AG04450 (cell line): Measurements from ENCODE around the gene TNFAIP6. TPM values are rescaled to one million over a fixed set of nuclear protein-coding genes. Genes with fewer than 3 reads are reported as not detected.

Experiments used
- CTCF ChIA-PET: fragments of 300-600, 350-600 bp; formaldehyde crosslinking; extraction: SDS; loops from one replicate; lab custom pipeline; 2022; ENCODE audit warnings: antibody characterized with exemption, inconsistent platforms; lab: Charles Lee
- POLR2A ChIA-PET: fragments of 350-600 bp; formaldehyde crosslinking; extraction: SDS; loops from one replicate; lab custom pipeline; 2021; ENCODE audit warnings: antibody characterized with exemption, inconsistent platforms; lab: Yijun Ruan, JAX
- DNase-seq: peaks from one replicate; pipeline ENCODE4 v3.0.0-alpha.2; 2011; ENCODE audit warnings: low read depth, low spot score
- H3K27ac ChIP-seq: one replicate; pipeline ENCODE4 v1.5.1; 2012; ENCODE audit warnings: low read depth, low read length, control low read depth
- H3K27me3 ChIP-seq: one replicate; pipeline ENCODE4 v1.6.0; 2012; ENCODE audit warnings: low read length; ENCODE audit not compliant: control insufficient read depth, insufficient read depth
- H3K4me3 ChIP-seq: 2 replicates; pipeline ENCODE4 v1.5.1; 2011; ENCODE audit warnings: mild to moderate bottlenecking, low read depth, low read length, control low read depth
- H3K9me3 ChIP-seq: 2 replicates; pipeline ENCODE4 v1.5.1; 2012; ENCODE audit warnings: low read length; ENCODE audit not compliant: control insufficient read depth, insufficient read depth
- polyA plus RNA-seq: library from polyadenylated mRNA; depleted of rRNA; stranded (reverse); fragments of >200 nt; gene quantifications from 2 replicates; pipeline ENCODE4 v1.2.3, GENCODE V29; 2011
- TF ChIP-seq, protein P1 (sequence below): IDR thresholded peaks from 2 replicates; pipeline ENCODE4 v1.5.1; 2011; ENCODE audit warnings: low read depth, low read length, control low read depth, inconsistent platforms

Gene TNFAIP6
- polyA plus RNA-seq, 1 experiment: 24.6 TPM

DNA sequence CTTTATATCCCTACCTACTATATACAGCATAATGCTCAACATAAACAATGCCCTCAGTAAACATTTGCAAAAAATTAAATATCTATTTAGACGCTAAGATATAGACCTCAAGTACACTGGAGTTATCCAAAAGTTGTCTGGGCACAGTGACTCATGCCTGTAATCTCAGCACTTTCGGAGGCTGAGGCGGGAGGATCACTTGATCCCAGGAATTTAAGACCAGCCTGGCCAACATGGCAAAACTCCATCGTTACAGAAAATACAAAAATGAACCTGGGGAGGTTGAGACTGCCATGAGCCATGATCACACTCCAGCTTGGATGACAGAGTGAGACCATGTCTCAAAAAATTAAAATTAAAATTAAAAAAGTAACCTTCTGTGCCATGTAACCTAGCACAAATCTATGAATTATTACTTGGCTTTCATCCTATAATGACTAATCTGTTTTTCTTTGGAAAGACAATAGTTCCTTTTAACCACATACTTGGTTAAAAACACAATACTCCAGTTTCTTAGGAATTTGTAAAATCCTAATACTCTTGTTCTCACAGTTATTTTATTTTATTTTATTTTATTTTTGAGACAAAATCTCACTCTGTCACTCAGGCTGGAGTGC lies 6.7 kb upstream of the TNFAIP6 start:
- Histone ChIP-seq H3K9me3 (no peaks in the 10 kb centered on the region), H3K4me3 (no peak overlapping the region), H3K27me3 (no peaks in the 10 kb centered on the region), H3K27ac (no peak overlapping the region)
- ChIA-PET CTCF (no interaction called here), POLR2A (no interaction called here)
- TF ChIP-seq, protein P1, sequence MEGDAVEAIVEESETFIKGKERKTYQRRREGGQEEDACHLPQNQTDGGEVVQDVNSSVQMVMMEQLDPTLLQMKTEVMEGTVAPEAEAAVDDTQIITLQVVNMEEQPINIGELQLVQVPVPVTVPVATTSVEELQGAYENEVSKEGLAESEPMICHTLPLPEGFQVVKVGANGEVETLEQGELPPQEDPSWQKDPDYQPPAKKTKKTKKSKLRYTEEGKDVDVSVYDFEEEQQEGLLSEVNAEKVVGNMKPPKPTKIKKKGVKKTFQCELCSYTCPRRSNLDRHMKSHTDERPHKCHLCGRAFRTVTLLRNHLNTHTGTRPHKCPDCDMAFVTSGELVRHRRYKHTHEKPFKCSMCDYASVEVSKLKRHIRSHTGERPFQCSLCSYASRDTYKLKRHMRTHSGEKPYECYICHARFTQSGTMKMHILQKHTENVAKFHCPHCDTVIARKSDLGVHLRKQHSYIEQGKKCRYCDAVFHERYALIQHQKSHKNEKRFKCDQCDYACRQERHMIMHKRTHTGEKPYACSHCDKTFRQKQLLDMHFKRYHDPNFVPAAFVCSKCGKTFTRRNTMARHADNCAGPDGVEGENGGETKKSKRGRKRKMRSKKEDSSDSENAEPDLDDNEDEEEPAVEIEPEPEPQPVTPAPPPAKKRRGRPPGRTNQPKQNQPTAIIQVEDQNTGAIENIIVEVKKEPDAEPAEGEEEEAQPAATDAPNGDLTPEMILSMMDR: no peak
- DNase-seq: no peak

DNA sequence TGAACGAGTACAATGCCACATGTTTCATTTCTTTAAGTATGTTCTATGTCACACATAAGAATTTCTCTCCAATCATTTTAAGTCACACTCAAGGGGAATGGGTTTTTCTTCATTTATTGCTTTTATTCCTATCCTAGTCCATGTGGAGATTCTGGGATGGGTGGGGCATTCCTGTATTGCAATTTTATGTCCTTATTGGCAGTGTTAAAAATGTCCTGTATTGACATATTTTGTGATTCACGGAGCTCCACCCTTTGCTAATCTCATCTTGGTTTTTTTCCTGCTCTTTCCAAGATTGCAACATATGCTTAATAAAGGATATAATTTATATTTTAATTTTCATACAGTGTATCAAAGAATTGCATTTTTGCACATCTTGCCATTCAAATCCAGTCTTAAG lies 3.4 kb upstream of the TNFAIP6 start:
- POLR2A ChIA-PET: no interaction called here
- CTCF ChIA-PET: no interaction called here
- no peaks in the 10 kb centered on the region for H3K27me3 ChIP-seq
- H3K27ac ChIP-seq: no peak overlapping the region
- TF ChIP-seq, protein P1: no peak
- DNase-seq: no peak
- no peaks in the 10 kb centered on the region for H3K9me3 ChIP-seq
- no peak overlapping the region for H3K4me3 ChIP-seq

DNA sequence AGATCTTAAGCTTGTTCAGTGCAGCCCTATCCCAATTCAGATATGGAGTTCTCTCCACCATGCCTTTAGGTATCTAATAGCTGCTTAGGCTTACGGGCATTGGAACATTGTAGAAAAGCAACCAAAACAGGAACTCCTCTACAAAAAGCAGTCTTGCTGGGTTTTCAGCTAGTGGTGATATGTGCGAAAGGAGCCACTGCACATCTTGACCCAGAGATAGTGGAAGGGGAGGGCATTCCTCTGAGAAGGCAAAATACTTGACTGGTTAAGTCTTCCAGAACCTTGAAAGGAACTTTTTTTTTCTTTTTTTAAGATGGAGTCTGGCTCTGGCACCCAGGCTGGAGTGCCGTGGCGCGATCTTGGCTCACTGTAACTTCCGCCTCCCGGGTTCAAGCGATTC lies 2.6 kb upstream of the TNFAIP6 start:
- TF ChIP-seq, protein P1: no peak
- CTCF ChIA-PET: no interaction called here

DNA sequence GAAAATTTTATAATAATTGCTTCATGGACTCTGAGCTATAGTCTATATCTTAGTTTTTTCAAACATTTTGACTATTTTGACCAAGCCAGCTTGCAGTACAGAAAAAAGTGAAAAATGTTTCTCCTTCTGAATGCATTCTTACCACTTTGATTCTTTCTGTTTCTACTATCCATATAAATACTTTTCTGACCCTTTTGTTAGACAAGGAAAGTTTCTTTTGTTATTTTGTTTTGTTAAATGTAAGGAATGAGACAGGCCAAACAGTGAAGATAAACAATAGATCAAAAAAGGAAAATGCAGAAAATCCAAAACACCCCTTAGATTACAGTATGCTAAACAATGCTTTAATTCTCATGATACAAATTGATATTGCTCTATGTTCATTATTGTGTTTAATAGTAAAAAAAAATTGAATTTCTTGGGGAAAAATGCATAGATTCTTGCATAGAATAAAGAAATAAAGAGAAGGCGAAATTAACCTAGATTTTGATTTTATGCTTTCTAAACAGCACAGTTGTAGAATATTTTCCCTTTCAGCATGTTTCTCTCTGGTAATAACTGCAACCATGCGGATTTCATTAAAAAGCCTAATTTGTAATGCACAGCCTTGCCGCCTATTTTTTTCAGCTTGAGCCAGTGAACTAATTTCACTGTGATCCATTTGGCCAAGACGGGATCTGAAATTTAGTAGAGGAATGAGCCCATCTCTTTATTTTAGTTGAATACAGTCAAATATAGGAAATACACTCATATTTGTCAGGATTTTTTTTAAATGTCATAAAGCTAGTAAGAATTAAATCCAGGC lies 976 bp downstream of the TNFAIP6 start:
- TF ChIP-seq, protein P1: no peak
- ChIA-PET CTCF (interaction anchor here (0.6 kb wide), 1 partner anchor 52 kb away, joined by 3 read pairs; no protein-coding TSS in a partner anchor), POLR2A (interaction anchor here (0.7 kb wide), 1 partner anchor 16 kb away, joined by 3 read pairs; no protein-coding TSS in a partner anchor)
- H3K27me3 ChIP-seq: no peaks in the 10 kb centered on the region
- peak overlapping the region; percentile 44 for H3K4me3 ChIP-seq
- DNase-seq: no peak
- no peak overlapping the region for H3K27ac ChIP-seq
- H3K9me3 ChIP-seq: no peaks in the 10 kb centered on the region

More for the DNA sequence above, 2.6 kb upstream of the TNFAIP6 start:
- no peaks in the 10 kb centered on the region for H3K9me3 ChIP-seq
- H3K27ac ChIP-seq: no peak overlapping the region
- POLR2A ChIA-PET: no interaction called here
- DNase-seq: no peak
- H3K4me3 ChIP-seq: no peak overlapping the region
- no peaks in the 10 kb centered on the region for H3K27me3 ChIP-seq
